Stomach (tissue), 4 donors: ENCODE data around the gene MTR.

Experiments used
- EP300 ChIP-seq: sonication (generic); formaldehyde crosslinking; IDR thresholded peaks from one replicate; pipeline ENCODE4 v1.6.1; 2017; ENCODE audit warnings: antibody characterized with exemption
- POLR2A ChIP-seq, 4 donors: fragments of 450-650 bp; IDR thresholded peaks; one replicate each; pipeline ENCODE4 v1.6.1; 2016; ENCODE audit warnings: antibody characterized with exemption in 4 of 4, control low read depth in 2 of 4, mild to moderate bottlenecking in 1 of 4, moderate library complexity in 1 of 4
- TF ChIP-seq, protein P1 (sequence below), 7 experiments: fragments of 450-650 bp in 4 of 7; fragments of 200-600 bp in 3 of 7; sonication (generic) in 3 of 7; IDR thresholded peaks; one replicate each; pipeline ENCODE4 v1.5.1; 2016 to 2019; ENCODE audit warnings: antibody characterized with exemption in 7 of 7, control low read depth in 2 of 7, mild to moderate bottlenecking in 1 of 7

DNA sequence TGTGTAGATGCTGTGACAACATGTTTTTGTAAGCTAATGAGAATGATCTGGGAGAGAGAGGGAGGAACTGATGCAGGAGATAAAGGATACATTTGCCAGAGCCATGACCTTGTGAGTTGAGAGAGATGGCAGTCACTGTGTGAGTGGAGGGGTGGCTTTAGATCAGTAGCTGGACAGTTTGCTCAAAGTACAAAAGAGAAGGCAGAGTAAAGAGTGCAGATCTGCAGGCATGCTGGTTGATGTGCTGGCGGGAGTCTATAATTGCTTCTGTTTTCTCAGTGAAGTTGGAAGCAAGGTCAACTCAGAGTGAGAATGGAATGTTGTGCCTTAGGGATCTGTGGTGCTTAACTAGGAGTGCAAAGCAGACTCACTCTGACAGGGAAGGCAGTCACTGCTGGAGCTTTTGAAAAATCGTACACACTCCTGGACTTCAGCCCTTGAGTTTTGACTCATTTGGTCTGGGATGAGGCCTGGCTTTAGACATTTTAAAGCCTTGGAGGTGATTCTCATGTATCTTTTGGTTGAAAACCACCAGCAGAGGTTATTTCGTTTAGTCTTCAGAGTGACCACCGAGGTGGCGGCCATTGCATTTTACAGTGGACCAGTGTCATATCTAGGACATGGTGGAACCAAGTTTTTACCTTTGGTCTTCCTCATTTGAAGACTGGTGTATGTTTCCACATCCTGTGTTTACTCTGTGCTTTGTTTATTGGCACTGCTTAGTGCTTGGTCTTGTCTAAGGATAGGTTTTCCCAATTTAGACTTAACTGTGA is 49.6 kb downstream of the MTR start:
- TF ChIP-seq, protein P1, sequence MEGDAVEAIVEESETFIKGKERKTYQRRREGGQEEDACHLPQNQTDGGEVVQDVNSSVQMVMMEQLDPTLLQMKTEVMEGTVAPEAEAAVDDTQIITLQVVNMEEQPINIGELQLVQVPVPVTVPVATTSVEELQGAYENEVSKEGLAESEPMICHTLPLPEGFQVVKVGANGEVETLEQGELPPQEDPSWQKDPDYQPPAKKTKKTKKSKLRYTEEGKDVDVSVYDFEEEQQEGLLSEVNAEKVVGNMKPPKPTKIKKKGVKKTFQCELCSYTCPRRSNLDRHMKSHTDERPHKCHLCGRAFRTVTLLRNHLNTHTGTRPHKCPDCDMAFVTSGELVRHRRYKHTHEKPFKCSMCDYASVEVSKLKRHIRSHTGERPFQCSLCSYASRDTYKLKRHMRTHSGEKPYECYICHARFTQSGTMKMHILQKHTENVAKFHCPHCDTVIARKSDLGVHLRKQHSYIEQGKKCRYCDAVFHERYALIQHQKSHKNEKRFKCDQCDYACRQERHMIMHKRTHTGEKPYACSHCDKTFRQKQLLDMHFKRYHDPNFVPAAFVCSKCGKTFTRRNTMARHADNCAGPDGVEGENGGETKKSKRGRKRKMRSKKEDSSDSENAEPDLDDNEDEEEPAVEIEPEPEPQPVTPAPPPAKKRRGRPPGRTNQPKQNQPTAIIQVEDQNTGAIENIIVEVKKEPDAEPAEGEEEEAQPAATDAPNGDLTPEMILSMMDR (IDR thresholded peaks at IDR 0.05), result no peak
- TF ChIP-seq POLR2A (IDR thresholded peaks at IDR 0.05), result no peak
- no peak for TF ChIP-seq EP300
